GM21528 (cell line): ENCODE measurements around the gene HBG2.

Experiments used
- ATAC-seq: cut with Tn5 transposase; IDR thresholded peaks from one replicate; pipeline ENCODE4 v1.9.1; 2021; ENCODE audit warnings: mild to moderate bottlenecking, moderate library complexity; ENCODE audit not compliant: unreplicated experiment, low FRiP score

Gene HBG2

DNA sequence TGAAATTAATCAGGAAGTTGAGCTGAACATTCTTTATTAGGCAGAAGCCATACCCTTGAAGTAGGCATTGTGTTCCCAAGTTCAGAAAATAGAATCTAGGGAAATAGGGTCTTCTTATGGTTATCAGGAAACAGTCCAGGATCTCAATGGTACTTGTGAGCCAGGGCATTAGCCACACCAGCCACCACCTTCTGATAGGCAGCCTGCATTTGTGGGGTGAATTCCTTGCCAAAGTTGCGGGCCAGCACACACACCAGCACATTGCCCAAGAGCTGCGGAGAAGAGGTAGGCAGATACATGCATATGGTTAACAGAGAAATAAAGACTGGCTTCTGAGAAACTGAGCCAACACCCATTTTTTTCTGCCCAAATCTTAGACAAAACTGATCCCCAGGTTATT, 21.8 kb downstream of the HBG2 start:
- no peak for ATAC-seq

DNA sequence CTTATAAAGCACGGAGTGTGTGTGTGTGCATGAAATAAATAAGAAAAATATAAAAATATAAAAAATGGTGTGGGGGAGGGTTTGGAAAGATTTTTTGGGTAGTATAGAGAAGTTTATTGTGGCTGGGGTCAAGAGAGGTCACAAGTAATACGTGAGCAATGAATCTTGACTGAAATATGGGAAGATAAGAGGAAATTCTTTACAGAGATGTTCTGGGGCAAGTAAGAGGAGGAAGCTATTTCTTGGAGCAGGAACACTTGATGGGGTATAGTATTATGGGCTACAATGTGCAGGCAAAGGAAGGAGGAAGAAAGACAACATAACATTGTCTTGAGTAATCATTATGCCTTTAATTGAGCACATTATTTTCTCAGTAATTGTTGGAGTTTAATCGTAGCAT, 22.4 kb downstream of the HBG2 start:
- no peak for ATAC-seq

GRCh38 chr11:5231111-5231510, 23.5 kb downstream of the HBG2 start:
- ATAC-seq, result no peak

- ATAC-seq, result no peak
These were observed 24.3 kb downstream of the HBG2 start for GRCh38 chr11:5230266-5230665.

DNA sequence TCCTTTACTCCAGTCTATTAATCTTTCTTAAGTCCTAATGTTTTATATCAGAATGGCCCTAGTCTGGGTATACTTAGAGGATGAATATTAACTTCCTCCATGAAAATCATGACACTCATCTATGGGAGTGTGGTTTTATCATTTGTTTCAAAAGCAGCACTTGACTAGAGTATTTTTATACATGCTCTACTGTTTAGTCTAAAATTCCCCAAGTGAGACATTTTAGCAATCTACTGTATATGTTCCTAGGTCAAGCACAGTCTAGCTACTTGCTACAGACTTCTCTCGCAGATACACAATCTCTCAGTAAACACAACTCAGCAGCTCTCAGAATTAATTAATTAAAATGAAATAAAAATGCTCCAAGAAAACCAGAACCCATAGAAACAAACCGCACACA, 24.8 kb downstream of the HBG2 start:
- ATAC-seq, result no peak

DNA sequence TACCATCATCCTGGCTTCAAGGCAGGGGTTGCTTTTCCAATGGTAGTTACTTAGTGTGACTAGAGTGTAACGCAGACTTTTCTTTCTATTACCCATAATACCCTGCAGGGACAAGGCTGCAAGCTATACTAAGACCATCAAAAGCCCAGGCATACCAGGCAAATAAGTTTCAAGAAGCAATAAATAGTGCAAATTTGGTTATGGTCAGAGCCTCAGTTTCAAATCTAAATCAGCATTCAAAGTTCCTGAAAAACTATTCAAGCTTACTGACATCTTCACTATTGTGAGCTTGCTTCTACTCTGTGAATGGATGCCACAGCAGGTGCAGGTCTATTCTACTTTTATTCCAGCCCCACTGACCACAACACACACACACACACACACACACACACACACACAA, 25.2 kb downstream of the HBG2 start:
- ATAC-seq, result no peak

DNA sequence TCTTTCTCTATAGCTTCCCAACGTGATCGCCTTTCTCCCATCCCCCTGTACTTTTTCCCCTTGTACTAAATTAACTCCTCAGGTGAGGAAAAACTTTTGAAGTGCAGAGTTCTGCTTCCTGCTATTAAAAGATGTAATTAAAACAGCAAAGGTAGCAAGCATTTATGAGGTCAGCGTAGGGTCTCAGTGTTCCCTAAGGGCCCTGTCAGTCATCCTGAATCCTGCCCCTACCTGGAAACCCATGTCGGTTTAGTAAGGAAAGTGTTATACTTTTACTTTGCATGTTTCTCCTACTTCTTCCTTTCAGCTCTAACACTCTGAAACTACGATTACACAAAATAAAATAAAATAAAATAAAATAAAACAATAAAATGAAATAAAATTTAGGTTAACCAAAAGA, 26.5 kb downstream of the HBG2 start:
- ATAC-seq, result no peak

- ATAC-seq, result no peak
These were observed 26.9 kb downstream of the HBG2 start for GRCh38 chr11:5227681-5228080.

DNA sequence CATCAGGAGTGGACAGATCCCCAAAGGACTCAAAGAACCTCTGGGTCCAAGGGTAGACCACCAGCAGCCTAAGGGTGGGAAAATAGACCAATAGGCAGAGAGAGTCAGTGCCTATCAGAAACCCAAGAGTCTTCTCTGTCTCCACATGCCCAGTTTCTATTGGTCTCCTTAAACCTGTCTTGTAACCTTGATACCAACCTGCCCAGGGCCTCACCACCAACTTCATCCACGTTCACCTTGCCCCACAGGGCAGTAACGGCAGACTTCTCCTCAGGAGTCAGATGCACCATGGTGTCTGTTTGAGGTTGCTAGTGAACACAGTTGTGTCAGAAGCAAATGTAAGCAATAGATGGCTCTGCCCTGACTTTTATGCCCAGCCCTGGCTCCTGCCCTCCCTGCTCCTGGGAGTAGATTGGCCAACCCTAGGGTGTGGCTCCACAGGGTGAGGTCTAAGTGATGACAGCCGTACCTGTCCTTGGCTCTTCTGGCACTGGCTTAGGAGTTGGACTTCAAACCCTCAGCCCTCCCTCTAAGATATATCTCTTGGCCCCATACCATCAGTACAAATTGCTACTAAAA, 27.8 kb downstream of the HBG2 start, which contains the start of gene HBB:
TSS of gene HBB (minus strand) at position 340 of the 579 bp plus-strand sequence. CDS start at position 290, 50 bp downstream.
- no peak for ATAC-seq

DNA sequence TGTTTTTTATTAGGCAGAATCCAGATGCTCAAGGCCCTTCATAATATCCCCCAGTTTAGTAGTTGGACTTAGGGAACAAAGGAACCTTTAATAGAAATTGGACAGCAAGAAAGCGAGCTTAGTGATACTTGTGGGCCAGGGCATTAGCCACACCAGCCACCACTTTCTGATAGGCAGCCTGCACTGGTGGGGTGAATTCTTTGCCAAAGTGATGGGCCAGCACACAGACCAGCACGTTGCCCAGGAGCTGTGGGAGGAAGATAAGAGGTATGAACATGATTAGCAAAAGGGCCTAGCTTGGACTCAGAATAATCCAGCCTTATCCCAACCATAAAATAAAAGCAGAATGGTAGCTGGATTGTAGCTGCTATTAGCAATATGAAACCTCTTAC, 29.1 kb downstream of the HBG2 start:
- no peak for ATAC-seq

GRCh38 chr11:5224538-5225479, 29.8 kb downstream of the HBG2 start:
- no peak for ATAC-seq

DNA sequence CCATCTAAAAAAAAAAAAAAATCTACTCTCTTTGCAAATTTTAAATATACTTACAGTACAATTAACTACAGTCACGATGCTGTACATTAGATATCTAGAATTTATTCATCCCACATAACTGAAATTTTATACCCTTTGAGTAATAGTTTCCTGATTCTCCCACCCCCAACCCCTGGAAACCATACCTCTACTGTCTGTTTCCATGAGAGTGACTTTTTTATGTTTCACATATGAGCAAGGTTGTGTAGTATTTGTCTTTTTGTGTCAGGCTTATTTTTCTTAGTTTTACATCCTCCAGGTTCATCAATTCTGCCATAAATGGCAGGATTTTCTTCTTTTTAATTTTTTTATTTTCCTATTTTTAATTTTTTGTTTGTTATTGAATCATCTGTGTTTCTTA, 30.9 kb downstream of the HBG2 start:
- no peak for ATAC-seq

DNA sequence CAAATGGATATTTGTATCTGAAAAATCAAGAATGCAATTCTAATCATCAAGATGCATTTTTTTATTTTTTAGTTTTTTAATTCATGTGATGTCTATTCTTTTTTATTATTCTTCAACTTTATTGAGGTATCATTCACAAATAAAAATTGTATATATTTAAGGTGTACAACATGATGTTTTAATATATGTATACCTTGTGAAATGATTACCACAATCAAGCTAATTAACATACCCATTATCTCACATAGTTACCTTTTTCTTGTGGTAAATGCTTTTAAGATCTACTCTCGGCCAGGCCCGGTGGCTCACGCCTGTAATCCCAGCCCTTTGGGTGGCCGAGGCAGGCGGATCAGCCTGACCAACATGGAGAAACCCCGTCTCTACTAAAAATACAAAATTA, 31.4 kb downstream of the HBG2 start:
- no peak for ATAC-seq

GRCh38 chr11:5210376-5210885, 44.1 kb downstream of the HBG2 start:
- no peak for ATAC-seq

DNA sequence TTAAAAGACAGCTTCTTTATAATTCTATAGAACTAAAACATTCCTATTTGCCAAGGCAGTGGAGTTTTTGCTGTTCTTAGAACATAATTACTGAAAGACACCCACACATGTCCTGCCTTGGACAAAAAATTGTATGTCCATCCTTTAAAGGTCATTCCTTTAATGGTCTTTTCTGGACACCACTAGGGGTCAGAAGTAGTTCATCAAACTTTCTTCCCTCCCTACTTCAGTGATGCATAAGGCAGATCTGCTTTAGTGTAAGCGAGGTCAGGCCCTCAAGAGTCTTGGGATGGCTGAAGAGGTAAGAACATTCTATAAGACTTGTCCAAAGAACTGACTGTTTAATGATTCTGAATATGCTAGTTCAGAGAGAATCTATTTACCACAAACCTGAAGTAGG, 49.8 kb downstream of the HBG2 start:
- no peak for ATAC-seq

- no peak for ATAC-seq
These were observed 51.2 kb downstream of the HBG2 start for GRCh38 chr11:5203366-5203765.
